NCI-H1436 treated with DMSO at 0.1 percent for 48 hours (cell line): ENCODE results near the gene KSR2.
"Not testable (repeated sequence)": the region's sequence is repeated elsewhere in the genome, so short reads cannot be mapped to it uniquely, and the experiment has no call there.

Source experiments
- DNase-seq: peaks from one replicate; lab custom pipeline; 2025; lab: John Stamatoyannopoulos, UW

Gene KSR2

GRCh38 chr12:117760990-117761389, 207.8 kb downstream of the KSR2 start:
- DNase-seq, result no peak

- DNase-seq, result no peak
Measured at GRCh38 chr12:117750657-117751056, 218.1 kb downstream of the KSR2 start.

DNA sequence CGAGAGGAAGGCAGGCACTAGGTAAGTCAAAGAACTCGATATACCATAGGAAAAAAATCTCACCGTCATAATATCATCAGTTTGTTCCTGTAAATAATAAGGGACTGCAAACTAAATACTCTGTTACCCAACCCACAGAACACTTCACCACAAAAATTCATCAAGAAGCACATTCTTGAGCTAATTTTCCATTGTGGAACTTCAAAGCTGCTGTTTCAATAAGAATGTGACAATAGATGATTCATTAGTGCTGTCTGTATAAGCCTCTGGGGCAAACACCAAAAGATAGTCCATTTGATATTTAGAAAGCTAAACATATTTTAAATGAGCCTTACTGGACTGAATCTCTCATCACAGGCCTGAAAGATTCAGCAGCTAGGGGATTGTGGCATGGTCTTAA, 219.4 kb downstream of the KSR2 start:
- no peak for DNase-seq

GRCh38 chr12:117746358-117746757, 222.4 kb downstream of the KSR2 start:
- not testable (repeated sequence) for DNase-seq

DNA sequence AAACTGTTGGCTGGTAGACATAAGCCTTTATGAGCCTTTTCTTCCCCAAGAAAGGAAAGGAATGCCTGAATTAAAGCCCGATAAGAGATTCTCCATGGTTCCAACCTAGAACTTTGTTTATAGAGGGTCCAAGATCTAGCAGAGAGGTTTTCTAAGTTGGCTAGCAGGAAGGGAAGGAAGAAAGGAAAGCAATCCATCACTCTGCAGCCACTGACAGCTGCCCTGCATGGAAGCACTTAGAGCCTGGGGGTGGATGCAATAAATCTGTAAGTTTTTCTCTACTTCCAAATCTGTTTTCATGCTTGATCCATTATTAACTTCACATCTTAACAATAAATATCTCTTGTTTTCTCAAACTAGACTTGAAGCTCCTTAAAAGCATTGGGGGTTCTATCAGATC, 224.4 kb downstream of the KSR2 start:
- no peak for DNase-seq

DNA sequence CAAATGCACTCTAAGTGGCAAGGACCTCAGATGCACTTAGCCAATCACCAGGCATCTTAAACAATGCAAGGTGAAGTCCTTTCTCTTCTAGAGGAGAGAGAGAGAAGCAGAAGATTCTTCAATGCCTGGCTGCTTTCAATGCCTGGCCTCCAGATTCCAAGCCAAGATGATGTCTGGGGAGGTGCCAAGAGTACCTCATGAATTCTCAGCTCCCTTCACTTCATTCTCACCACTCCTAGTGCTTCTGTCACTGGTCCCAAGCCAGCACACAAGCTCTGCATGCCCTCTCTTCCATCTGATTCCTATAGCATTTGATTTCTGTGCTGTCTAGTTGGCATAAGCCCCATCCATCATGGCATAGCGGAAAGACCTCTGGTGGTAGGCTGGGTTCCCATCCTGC, 225.0 kb downstream of the KSR2 start:
- no peak for DNase-seq

GRCh38 chr12:117742721-117743120, 226.1 kb downstream of the KSR2 start:
- DNase-seq, result no peak

DNA sequence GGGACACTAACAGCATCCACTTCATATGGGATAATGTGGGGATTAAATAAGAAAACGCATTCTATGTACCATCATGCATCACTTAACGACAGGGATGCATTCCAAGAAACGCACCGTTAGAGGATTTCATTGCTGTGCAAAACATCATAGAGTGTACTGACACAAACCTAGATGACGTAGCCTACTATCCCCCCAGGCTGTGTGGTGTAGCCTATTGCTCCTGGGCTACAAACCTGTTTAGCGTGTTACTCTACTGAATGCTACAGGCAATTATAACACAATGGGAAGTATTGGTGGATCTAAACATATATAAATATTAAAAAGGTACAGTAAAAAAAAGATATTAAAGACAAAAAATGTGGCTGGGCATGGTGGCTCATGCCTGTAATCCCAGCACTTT, 230.6 kb downstream of the KSR2 start:
- DNase-seq, result no peak

GRCh38 chr12:117733549-117733805, 235.3 kb downstream of the KSR2 start:
- no peak for DNase-seq

- DNase-seq, result no peak
Measured at GRCh38 chr12:117732761-117733548, 235.8 kb downstream of the KSR2 start.

DNA sequence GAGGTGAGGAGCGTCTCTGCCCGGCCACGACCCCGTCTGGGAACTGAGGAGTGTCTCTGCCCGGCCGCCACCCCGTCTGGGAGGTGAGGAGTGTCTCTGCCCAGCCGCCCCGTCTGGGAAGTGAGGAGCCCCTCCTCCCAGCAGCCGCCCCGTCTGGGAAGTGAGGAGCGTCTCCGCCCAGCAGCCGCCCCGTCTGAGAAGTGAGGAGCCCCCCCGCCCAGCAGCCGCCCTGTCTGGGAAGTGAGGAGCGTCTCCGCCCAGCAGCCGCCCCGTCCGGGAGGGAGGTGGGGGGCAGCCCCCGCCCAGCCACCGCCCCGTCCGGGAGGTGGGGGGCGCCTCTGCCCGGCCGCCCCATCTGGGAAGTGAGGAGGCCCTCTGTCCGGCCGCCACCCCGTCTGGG, 237.7 kb downstream of the KSR2 start:
- not testable (repeated sequence) for DNase-seq

DNA sequence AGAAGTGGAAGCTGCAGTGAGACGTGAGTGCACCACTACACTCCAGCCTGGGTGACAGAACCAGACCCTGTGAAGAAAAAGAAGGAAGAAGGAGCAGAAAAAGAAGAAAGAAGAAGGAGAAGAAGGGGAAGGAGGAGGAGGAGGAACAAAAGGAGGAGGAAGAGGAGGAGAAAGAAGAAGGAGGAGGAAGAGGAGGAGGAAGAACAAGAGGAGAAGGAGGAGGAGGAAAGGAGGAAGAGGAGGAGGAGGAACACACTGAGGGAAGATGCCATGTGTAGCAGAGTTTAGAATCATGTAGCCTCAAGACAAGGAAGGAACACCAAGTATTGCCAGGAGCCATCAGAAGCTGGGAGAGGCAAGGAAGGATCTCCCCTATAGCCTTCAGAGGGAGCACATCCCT, 241.5 kb downstream of the KSR2 start:
- DNase-seq, result no peak

DNA sequence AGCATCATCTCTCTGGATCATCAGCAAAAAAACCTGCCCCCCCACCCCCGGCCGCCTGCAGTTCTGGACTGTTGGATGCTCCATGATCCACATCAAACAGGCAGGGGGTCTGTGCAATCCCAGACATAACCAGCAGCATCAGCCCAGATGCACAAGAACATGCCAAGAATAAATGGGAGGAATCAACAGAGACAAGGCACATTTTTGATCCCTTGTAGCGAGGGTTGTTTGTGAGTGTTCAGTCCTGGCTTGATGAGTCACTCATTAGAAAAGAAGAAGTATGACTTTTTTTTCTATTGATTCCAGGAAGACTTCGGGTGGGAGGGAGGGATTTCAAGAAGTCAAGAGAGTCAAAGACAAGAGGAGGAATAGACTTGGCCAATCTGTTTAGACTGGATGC, 244.2 kb downstream of the KSR2 start:
- no peak for DNase-seq

DNA sequence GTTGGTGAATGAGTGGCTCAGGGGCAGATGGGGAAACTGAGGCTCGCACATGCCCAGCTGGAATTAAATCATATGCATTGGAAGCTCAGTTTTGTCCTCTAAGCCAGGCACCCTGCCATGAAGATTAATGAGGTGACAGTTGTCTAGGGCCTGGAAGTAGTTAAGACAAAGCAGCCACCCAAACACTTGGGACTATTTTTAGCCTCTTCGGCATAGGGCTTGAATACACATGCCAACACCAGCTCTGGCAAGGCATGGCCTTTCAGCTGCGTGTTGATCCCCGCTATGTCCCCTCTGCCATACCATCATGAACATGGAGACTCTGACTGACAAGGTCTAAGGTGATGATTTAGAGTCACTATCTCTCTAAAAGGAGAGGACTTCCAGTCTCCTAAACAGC, 250.2 kb downstream of the KSR2 start:
- DNase-seq, result no peak

- DNase-seq, result no peak
Measured at GRCh38 chr12:117718141-117718540, 250.6 kb downstream of the KSR2 start.

DNA sequence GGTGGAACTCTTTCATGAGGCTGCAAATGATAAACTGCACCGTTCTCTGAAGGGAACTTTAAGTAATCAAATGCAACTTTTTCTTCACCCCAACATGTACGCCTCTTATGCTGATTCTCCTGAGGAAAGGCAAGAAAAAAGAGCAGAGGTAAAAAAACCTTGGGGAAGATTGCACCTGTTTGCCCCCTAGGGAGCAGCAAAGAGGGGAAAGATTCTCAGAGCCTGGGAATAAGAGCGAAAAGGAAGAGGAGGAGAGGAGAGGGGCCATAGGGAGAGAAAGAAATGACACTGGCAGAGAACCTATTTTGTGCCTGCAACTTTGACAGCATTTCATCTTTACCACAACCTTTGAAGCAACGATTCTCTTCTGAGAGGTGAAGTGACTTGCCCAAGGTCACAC, 254.6 kb downstream of the KSR2 start:
- no peak for DNase-seq

DNA sequence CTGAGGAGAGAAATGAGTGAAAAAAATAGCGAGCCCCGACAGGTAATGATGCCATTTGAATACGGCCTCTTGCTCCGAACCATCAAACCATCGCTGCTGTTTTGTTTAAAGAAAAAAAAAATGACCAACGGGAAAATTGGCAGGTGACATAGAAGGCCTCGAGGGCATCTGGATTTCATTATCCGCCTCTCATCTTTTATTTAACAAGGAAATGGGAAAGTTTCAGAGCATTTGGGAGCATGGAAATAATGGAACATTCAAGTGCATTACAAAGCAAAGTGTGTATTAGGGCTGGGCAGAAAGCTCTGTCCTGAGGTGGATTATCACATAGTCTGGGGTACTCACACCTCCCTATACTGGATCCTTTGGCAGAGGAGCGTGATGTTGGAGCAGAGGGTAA, 258.7 kb downstream of the KSR2 start:
- DNase-seq, result no peak

DNA sequence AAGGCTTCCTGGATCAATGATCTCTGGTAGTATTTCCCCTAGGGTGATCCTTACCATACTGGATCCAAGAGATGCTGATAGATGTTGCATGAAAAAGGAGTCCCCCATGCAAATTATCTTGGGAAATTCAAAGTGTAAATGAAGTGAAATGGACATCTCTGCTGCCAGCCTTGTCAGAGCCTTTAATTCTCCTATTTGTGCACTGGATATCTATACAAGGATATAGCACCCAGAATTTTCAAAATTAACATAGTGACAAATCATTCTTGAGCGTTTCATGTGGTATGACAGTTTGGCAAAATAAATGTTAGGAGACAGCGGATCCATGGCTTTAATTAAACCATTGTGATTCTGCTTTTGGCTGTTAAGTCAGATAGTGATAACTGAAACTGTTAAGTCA, 260.9 kb downstream of the KSR2 start:
- no peak for DNase-seq

- no peak for DNase-seq
Measured at GRCh38 chr12:117703584-117703983, 265.2 kb downstream of the KSR2 start.

- no peak for DNase-seq
Measured at GRCh38 chr12:117702741-117703140, 266.0 kb downstream of the KSR2 start.

- DNase-seq, result no peak
Measured at GRCh38 chr12:117699575-117699974, 269.2 kb downstream of the KSR2 start.

DNA sequence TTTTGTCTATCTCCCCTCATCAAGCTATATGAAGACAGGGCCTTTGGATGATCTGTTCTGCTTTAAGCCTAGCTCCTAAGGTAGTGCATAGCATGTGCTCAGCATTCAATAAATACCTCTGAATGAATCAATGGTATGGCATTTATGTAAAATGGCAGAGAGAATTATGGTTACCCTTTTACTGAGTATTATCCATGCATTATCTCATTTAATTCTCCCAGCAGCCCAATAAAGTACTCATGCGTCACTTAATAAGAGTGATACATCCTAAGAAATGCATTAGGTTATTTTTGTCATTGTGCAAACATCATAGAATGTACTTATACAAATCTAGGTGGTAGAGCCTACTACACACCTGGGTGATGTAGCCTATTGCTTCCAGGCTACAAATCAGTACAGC, 269.7 kb downstream of the KSR2 start:
- no peak for DNase-seq

DNA sequence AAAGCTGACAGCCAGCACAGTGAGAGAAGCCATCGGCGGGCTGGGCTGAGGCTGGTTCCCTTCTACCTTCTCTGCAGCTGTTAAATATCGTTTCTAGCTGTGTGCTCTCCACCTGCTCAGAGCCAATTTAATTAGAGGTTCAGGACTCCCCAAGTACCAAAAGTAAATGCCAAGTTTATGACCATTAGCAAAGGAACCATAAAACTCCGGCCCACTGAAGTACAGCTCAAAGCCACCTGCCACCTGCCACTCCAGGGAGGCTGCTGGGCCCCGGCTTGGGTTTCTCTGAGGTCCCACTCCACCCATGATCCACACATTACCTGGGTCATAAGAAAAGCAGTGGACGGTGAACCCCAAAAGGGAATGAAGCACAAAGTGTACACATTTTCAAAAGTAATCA, 272.8 kb downstream of the KSR2 start:
- DNase-seq, result no peak

- DNase-seq, result no peak
Measured at GRCh38 chr12:117692512-117692911, 276.3 kb downstream of the KSR2 start.

GRCh38 chr12:117689857-117690256, 278.9 kb downstream of the KSR2 start:
- no peak for DNase-seq
